GM12878 (cell line): ENCODE data around the gene PLXNB3. TPM values are rescaled to one million over a fixed set of nuclear protein-coding genes. Genes with fewer than 3 reads are reported as not detected.

ENCODE experiments used
- ATAC-seq: fragments of 200-7000 bp; cut with Tn5 transposase; 3 replicates; pipeline ENCODE4 v1.9.1; 2020; ENCODE audit warnings: mild to moderate bottlenecking, moderate library complexity
- BruUV-seq: library from RNA; stranded (reverse); fragments of 400-500 nt; replicated peaks from 2 replicates; lab custom pipeline; 2021; lab: Mats Ljungman, UMichigan
- CTCF ChIA-PET: fragments of 300-600 bp; sonication (Branson Sonifier 250); formaldehyde crosslinking; extraction: SDS; loops from one replicate; lab custom pipeline; 2021; ENCODE audit warnings: inconsistent platforms; lab: Yijun Ruan, JAX
- POLR2A ChIA-PET: fragments of 350-600 bp; formaldehyde crosslinking; extraction: SDS; loops from one replicate; lab custom pipeline; 2021; ENCODE audit warnings: inconsistent platforms; lab: Charles Lee
- RAD21 ChIA-PET: fragments of 300-600 bp; sonication (Branson Sonifier 250); formaldehyde crosslinking; loops from one replicate; lab custom pipeline; 2023; ENCODE audit warnings: antibody characterized with exemption; ENCODE audit not compliant: unreplicated experiment; lab: Charles Lee
- SMC1A ChIA-PET: fragments of 300-600 bp; sonication (Branson Sonifier 250); formaldehyde crosslinking; loops from one replicate; lab custom pipeline; 2023; ENCODE audit not compliant: unreplicated experiment, uncharacterized antibody; lab: Charles Lee
- DNase-seq: peaks from one replicate; pipeline ENCODE4 v3.0.0-alpha.2; 2011; ENCODE audit warnings: low read depth, low spot score
- FAIRE-seq: peaks from 3 replicates; lab custom pipeline; 2011; peaks lifted over from hg19 to GRCh38; lab: Jason Lieb, UNC
- H2AFZ ChIP-seq: 2 replicates; pipeline ENCODE4 v1.6.0; 2011; ENCODE audit warnings: low read depth, low read length, control low read depth; ENCODE audit not compliant: control insufficient read depth
- H3K27ac ChIP-seq: 2 replicates; pipeline ENCODE4 v1.5.1; 2011; ENCODE audit warnings: control low read depth; ENCODE audit not compliant: control insufficient read depth, insufficient read depth
- H3K27me3 ChIP-seq, 2 experiments: replicated peaks in 1 of 2; 2 replicates each; pipeline versions ENCODE4 v1.6.0 to v1.6.1; 2011; ENCODE audit warnings: low read length in 1 of 2; ENCODE audit not compliant: control insufficient read depth in 2 of 2, insufficient read depth in 2 of 2
- H3K36me3 ChIP-seq, 2 experiments: 2 replicates each; pipeline ENCODE4 v1.5.1; 2011; ENCODE audit warnings: low read length in 1 of 2; ENCODE audit not compliant: control insufficient read depth in 2 of 2, insufficient read depth in 2 of 2
- H3K4me1 ChIP-seq: 2 replicates; pipeline ENCODE4 v1.6.1; 2011; ENCODE audit warnings: mild to moderate bottlenecking, low read length, moderate library complexity, mixed read lengths; ENCODE audit not compliant: control insufficient read depth, insufficient read depth
- H3K4me2 ChIP-seq: 2 replicates; pipeline ENCODE4 v1.6.0; 2011; ENCODE audit warnings: control low read depth; ENCODE audit not compliant: control insufficient read depth, insufficient read depth
- H3K4me3 ChIP-seq: fragments of 200-600 bp; sonication (generic); 2 replicates; pipeline ENCODE4 v1.5.1; 2016
- H3K79me2 ChIP-seq: 2 replicates; pipeline ENCODE4 v1.6.0; 2011; ENCODE audit warnings: low read length; ENCODE audit not compliant: control insufficient read depth, insufficient read depth
- H3K9ac ChIP-seq: 2 replicates; pipeline ENCODE4 v1.8.0; 2011; ENCODE audit warnings: low read length, control low read depth, mixed read lengths; ENCODE audit not compliant: control insufficient read depth, insufficient read depth
- H3K9me3 ChIP-seq: replicated peaks from 3 replicates; pipeline ENCODE4 v1.5.1; 2011; ENCODE audit warnings: mild to moderate bottlenecking, low read length; ENCODE audit not compliant: control insufficient read depth, insufficient read depth
- H4K20me1 ChIP-seq: 2 replicates; pipeline ENCODE4 v1.6.0; 2011; ENCODE audit not compliant: control insufficient read depth, insufficient read depth
- ASH2L ChIP-seq: fragments of 300-600, 200-600 bp; sonication (generic); IDR thresholded peaks from 2 replicates; pipeline ENCODE4 v1.6.1; 2017; ENCODE audit warnings: low read depth, mild to moderate bottlenecking, borderline replicate concordance
- CUX1 ChIP-seq: IDR thresholded peaks from 2 replicates; pipeline ENCODE4 v1.6.1; 2012; ENCODE audit warnings: improper control_type of control experiment, low read depth, low read length; ENCODE audit not compliant: insufficient replicate concordance
- EZH2 ChIP-seq: IDR thresholded peaks from 2 replicates; pipeline ENCODE4 v1.6.1; 2012; ENCODE audit warnings: low read depth, mild to moderate bottlenecking, control low read depth, inconsistent platforms, low read length, borderline replicate concordance; ENCODE audit not compliant: control insufficient read depth
- KDM1A ChIP-seq: fragments of 200-600 bp; sonication (generic); IDR thresholded peaks from 2 replicates; pipeline ENCODE4 v1.6.1; 2016; ENCODE audit warnings: borderline replicate concordance
- NFYA ChIP-seq: IDR thresholded peaks from 2 replicates; pipeline ENCODE4 v1.6.1; 2011; ENCODE audit warnings: low read depth, mild to moderate bottlenecking, low read length, improper control_type of control experiment, borderline replicate concordance
- NKRF ChIP-seq: fragments of 450-650 bp; conservative IDR thresholded peaks from 2 replicates; pipeline ENCODE4 v1.6.1; 2017; ENCODE audit warnings: mild to moderate bottlenecking, moderate library complexity
- TBL1XR1 ChIP-seq: IDR thresholded peaks from 2 replicates; pipeline ENCODE4 v1.6.1; 2012; ENCODE audit warnings: low read depth, low read length, improper control_type of control experiment
- ZNF592 ChIP-seq: fragments of 450-650 bp; IDR thresholded peaks from 2 replicates; pipeline ENCODE4 v1.6.1; 2017; ENCODE audit warnings: mild to moderate bottlenecking, moderate library complexity
- WGBS: methylation state at CpG from one replicate; pipeline ENCODE4 v1.1.6; 2016; ENCODE audit warnings: low lambda C conversion rate; ENCODE audit not compliant: insufficient replicate concordance, insufficient coverage; ENCODE audit errors: missing lambda C conversion rate; 5-methylcytosine and 5-hydroxymethylcytosine counted together
- in situ Hi-C: fragments of 300-500 bp; cut with MboI; formaldehyde crosslinking; loops from 9 replicates; pipeline ENCODE4 v1.14.3; 2018; ENCODE audit warnings: mixed read lengths
- intact Hi-C: fragments of 100-400 bp; cut with micrococcal nuclease; formaldehyde crosslinking; loops from one replicate; pipeline ENCODE4 v1.14.2; 2022; ENCODE audit not compliant: unreplicated experiment
- polyA plus RNA-seq, 11 experiments: library from polyadenylated mRNA; depleted of rRNA in 4 of 11; unstranded in 6 of 11; stranded (reverse) in 5 of 11; fragments of >200 nt; fragmentation: Nextera tagmentation in 4 of 11; fragmentation: Illumina TruSeq in 1 of 11; extraction: Ambion mirVana in 4 of 11; extraction: Trizol in 1 of 11; gene quantifications; 1 replicate in 1 of 11; 2 replicates in 10 of 11; pipeline versions ENCODE4 v1.2.1 to v1.2.3, GENCODE V29; 2011 to 2016; ENCODE audit warnings: inconsistent platforms in 2 of 11, missing spikeins in 2 of 11, low read depth in 1 of 11
- total RNA-seq, 4 experiments: library from RNA; depleted of rRNA in 3 of 4; stranded (reverse); fragments of >200 nt in 3 of 4; fragmentation: Illumina TruSeq in 1 of 4; extraction: Trizol in 1 of 4; gene quantifications; 2 replicates each; pipeline versions ENCODE4 v1.2.1 to v1.2.3, GENCODE V29; 2013 to 2021

Gene PLXNB3
- total and polyA plus RNA-seq, 10 of the 15 experiments (the other 5 are each of a cell fraction or from before 2014, with no cell fraction given) = 0.06 to 0.68 (median 0.19) TPM; not detected in 4

- peaks cover 25% of the 10 kb centered on the region for H3K4me1 ChIP-seq
- peaks cover 6% of the 10 kb centered on the region in 2 experiments; a peak in 3 of 4 replicates for H3K36me3 ChIP-seq
- H3K9ac ChIP-seq = peak overlapping the region; percentile 60
- H3K79me2 ChIP-seq = peaks cover 17% of the 10 kb centered on the region
- FAIRE-seq (no peak), DNase-seq (no peak), ATAC-seq (no peak)
- H3K27ac ChIP-seq = peak overlapping the region; percentile 41
- 34% methylated on average over 12 of the region's 12 CpGs for WGBS
- no TSS peak for BruUV-seq
- RAD21 ChIA-PET = interaction anchor here (1.3 kb wide), 1 partner anchor 36 kb away, joined by 4 read pairs; the partner anchor contains the start of gene SLC6A8
- no peaks in the 10 kb centered on the region for H4K20me1 ChIP-seq
- no peak overlapping the region for H2AFZ ChIP-seq
- H3K4me2 ChIP-seq = peak overlapping the region; percentile 32
- no peaks in the 10 kb centered on the region; the same call in 2 of the 3 replicates for H3K9me3 ChIP-seq
- CTCF ChIA-PET = interaction anchor here (1.3 kb wide), 1 partner anchor 36 kb away, joined by 3 read pairs; no protein-coding TSS in a partner anchor
- H3K4me3 ChIP-seq = peak overlapping the region; percentile 70
- intact Hi-C loops = loop anchor here (5.0 kb wide), 1 partner anchor 204 kb away; the partner anchor contains the start of gene ARHGAP4
- SMC1A ChIA-PET = no interaction called here
- POLR2A ChIA-PET = no interaction called here
- no peaks in the 10 kb centered on the region for H3K27me3 ChIP-seq
- in situ Hi-C loops = no loop called here
- TF ChIP-seq EZH2 = no peak
- TF ChIP-seq KDM1A = no peak
- no peak for TF ChIP-seq NFYA
- TF ChIP-seq ASH2L = no peak
- no peak for TF ChIP-seq ZNF592
- no peak for TF ChIP-seq TBL1XR1
- no peak for TF ChIP-seq CUX1
- TF ChIP-seq NKRF = no peak
Measured at GRCh38 chrX:153722704-153723350, 41.2 kb upstream of the PLXNB3 start.
